ENCODE data around the gene FKBP14.

DNA sequence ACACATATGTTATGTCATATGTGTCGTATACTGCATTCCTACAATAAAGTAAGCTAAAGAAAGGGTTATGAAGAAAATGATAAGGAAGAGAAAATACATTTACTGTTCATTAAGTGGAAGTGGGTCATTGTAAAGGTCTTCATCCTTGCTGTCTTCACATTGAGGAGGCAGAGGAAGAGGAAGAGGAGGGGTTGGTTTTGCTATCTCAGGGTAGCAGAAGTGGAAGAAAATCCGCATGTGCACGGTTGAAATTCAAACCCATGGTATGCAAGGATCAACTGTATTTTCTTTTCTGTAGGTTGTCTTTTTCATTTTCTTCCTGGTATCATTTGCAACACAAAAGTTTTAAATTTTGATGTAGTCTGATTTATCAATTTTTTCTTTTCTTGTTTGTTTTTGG, 8.0 kb upstream of the FKBP14 start:
- TF ChIP-seq CTCF (IDR thresholded peaks at IDR 0.05) (no peak), POLR2A (IDR thresholded peaks at IDR 0.05) (no peak)

Data from right lobe of liver (tissue), 4 donors.